ENCODE data around the gene CCT6A. TPM values are rescaled to one million over a fixed set of nuclear protein-coding genes. Genes with fewer than 3 reads are reported as not detected.
"Not testable (repeated sequence)": the region's sequence is repeated elsewhere in the genome, so short reads cannot be mapped to it uniquely, and the experiment has no call there.

Gene CCT6A
- total RNA-seq, 2 donors from 2014 or later = 108 to 232 TPM

- Mint-ChIP-seq H3K4me1 (peaks cover 5% of the 10 kb centered on the region), H3K27ac (no peak overlapping the region), H3K36me3 (ENCODE audit: low read depth) (peaks cover 59% of the 10 kb centered on the region), H3K4me3 (no peak overlapping the region), H3K9me3 (no peaks in the 10 kb centered on the region), H3K27me3 (no peaks in the 10 kb centered on the region)
- no peak for ATAC-seq (replicated peaks)
These were observed 26.6 kb downstream of the CCT6A start for GRCh38 chr7:56078196-56078595.

GRCh38 chr7:56079450-56080185, 28.1 kb downstream of the CCT6A start:
- Mint-ChIP-seq H3K27me3 (no peaks in the 10 kb centered on the region), H3K27ac (peak overlapping the region; percentile 42), H3K36me3 (ENCODE audit: low read depth) (peaks cover 53% of the 10 kb centered on the region), H3K4me3 (no peak overlapping the region), H3K4me1 (no peaks in the 10 kb centered on the region), H3K9me3 (no peaks in the 10 kb centered on the region)
- no peak for ATAC-seq (replicated peaks)

GRCh38 chr7:56080726-56081435, 29.3 kb downstream of the CCT6A start:
- not testable (repeated sequence) for H3K4me3 Mint-ChIP-seq; H3K27ac Mint-ChIP-seq; H3K27me3 Mint-ChIP-seq; H3K9me3 Mint-ChIP-seq; H3K4me1 Mint-ChIP-seq; ATAC-seq (replicated peaks)
- H3K36me3 Mint-ChIP-seq (ENCODE audit: low read depth) = peaks cover 48% of the 10 kb centered on the region

GRCh38 chr7:56081626-56082340, 30.2 kb downstream of the CCT6A start:
- H3K36me3 Mint-ChIP-seq (ENCODE audit: low read depth) = peaks cover 48% of the 10 kb centered on the region
- H3K4me3 Mint-ChIP-seq = no peak overlapping the region
- no peak overlapping the region for H3K27ac Mint-ChIP-seq
- no peak for ATAC-seq (replicated peaks)
- H3K4me1 Mint-ChIP-seq = no peaks in the 10 kb centered on the region
- no peaks in the 10 kb centered on the region for H3K27me3 Mint-ChIP-seq
- no peaks in the 10 kb centered on the region for H3K9me3 Mint-ChIP-seq

GRCh38 chr7:56083150-56083785, 31.7 kb downstream of the CCT6A start:
- Mint-ChIP-seq H3K4me1 (no peaks in the 10 kb centered on the region), H3K36me3 (ENCODE audit: low read depth) (peaks cover 47% of the 10 kb centered on the region), H3K4me3 (no peak overlapping the region), H3K27ac (no peak overlapping the region), H3K27me3 (no peaks in the 10 kb centered on the region), H3K9me3 (no peaks in the 10 kb centered on the region)
- no peak for ATAC-seq (replicated peaks)

GRCh38 chr7:56086761-56087160, 35.2 kb downstream of the CCT6A start:
- no peak for ATAC-seq (replicated peaks)
- Mint-ChIP-seq H3K4me1 (no peaks in the 10 kb centered on the region), H3K27me3 (no peaks in the 10 kb centered on the region), H3K27ac (no peak overlapping the region), H3K36me3 (ENCODE audit: low read depth) (peaks cover 29% of the 10 kb centered on the region), H3K4me3 (no peak overlapping the region), H3K9me3 (no peaks in the 10 kb centered on the region)

- Mint-ChIP-seq H3K27ac (no peak overlapping the region), H3K4me1 (no peaks in the 10 kb centered on the region), H3K4me3 (no peak overlapping the region), H3K36me3 (ENCODE audit: low read depth) (peaks cover 22% of the 10 kb centered on the region), H3K27me3 (no peaks in the 10 kb centered on the region), H3K9me3 (no peaks in the 10 kb centered on the region)
- ATAC-seq (replicated peaks) = no peak
These were observed 35.9 kb downstream of the CCT6A start for GRCh38 chr7:56087445-56087844.

- H3K9me3 Mint-ChIP-seq = no peaks in the 10 kb centered on the region
These were observed 40.0 kb downstream of the CCT6A start for GRCh38 chr7:56091591-56091990.

GRCh38 chr7:56092388-56092787, 40.8 kb downstream of the CCT6A start:
- ATAC-seq (replicated peaks); H3K4me3 Mint-ChIP-seq; H3K27me3 Mint-ChIP-seq; H3K27ac Mint-ChIP-seq; H3K4me1 Mint-ChIP-seq; H3K9me3 Mint-ChIP-seq: not testable (repeated sequence)
- H3K36me3 Mint-ChIP-seq (ENCODE audit: low read depth) = peaks cover 16% of the 10 kb centered on the region

More at GRCh38 chr7:56091591-56091990, 40.0 kb downstream of the CCT6A start:
- Mint-ChIP-seq H3K36me3 (ENCODE audit: low read depth) (peaks cover 14% of the 10 kb centered on the region), H3K4me3 (no peak overlapping the region), H3K4me1 (no peaks in the 10 kb centered on the region), H3K27ac (no peak overlapping the region), H3K27me3 (no peaks in the 10 kb centered on the region)
- no peak for ATAC-seq (replicated peaks)

GRCh38 chr7:56092789-56093531, 41.4 kb downstream of the CCT6A start, which contains the start of gene PHKG1:
Gene PHKG1 (minus strand): TSS chr7:56092952. CDS start chr7:56088941, 4,011 bp downstream.
- no peak within 1 kb of the TSS for H3K4me3 Mint-ChIP-seq
- no peaks in the 10 kb centered on the region for H3K27me3 Mint-ChIP-seq
- H3K9me3 Mint-ChIP-seq = no peaks in the 10 kb centered on the region
- H3K36me3 Mint-ChIP-seq (ENCODE audit: low read depth) = peaks cover 20% of the 10 kb centered on the region
- no peak for ATAC-seq (replicated peaks)
- H3K27ac Mint-ChIP-seq = no peak within 1 kb of the TSS
- no peaks in the 10 kb centered on the region for H3K4me1 Mint-ChIP-seq

- ATAC-seq (replicated peaks) = peak; percentile 24
- Mint-ChIP-seq H3K9me3 (no peaks in the 10 kb centered on the region), H3K36me3 (ENCODE audit: low read depth) (peaks cover 58% of the 10 kb centered on the region), H3K4me3 (no peak overlapping the region), H3K27ac (no peak overlapping the region), H3K27me3 (no peaks in the 10 kb centered on the region), H3K4me1 (no peaks in the 10 kb centered on the region)
These were observed 46.1 kb downstream of the CCT6A start for GRCh38 chr7:56097700-56098099.

- H3K27me3 Mint-ChIP-seq; H3K9me3 Mint-ChIP-seq; H3K4me3 Mint-ChIP-seq; H3K27ac Mint-ChIP-seq; ATAC-seq (replicated peaks); H3K4me1 Mint-ChIP-seq: not testable (repeated sequence)
- peaks cover 65% of the 10 kb centered on the region for H3K36me3 Mint-ChIP-seq (ENCODE audit: low read depth)
These were observed 46.8 kb downstream of the CCT6A start for GRCh38 chr7:56098187-56099008.

- Mint-ChIP-seq H3K9me3 (no peaks in the 10 kb centered on the region), H3K4me3 (no peak overlapping the region), H3K27ac (peak overlapping the region; percentile 55), H3K4me1 (peaks cover 5% of the 10 kb centered on the region), H3K36me3 (ENCODE audit: low read depth) (peaks cover 78% of the 10 kb centered on the region), H3K27me3 (no peaks in the 10 kb centered on the region)
- ATAC-seq (replicated peaks) = no peak
These were observed 48.1 kb downstream of the CCT6A start for GRCh38 chr7:56099653-56100052.
